ENCODE data around the gene ELL2. TPM values are rescaled to one million over a fixed set of nuclear protein-coding genes. Genes with fewer than 3 reads are reported as not detected.

The ELL2 gene
- polyA plus RNA-seq, 1 of the 3 experiments (the other 2 are of a cell fraction) = 18.4 TPM

DNA sequence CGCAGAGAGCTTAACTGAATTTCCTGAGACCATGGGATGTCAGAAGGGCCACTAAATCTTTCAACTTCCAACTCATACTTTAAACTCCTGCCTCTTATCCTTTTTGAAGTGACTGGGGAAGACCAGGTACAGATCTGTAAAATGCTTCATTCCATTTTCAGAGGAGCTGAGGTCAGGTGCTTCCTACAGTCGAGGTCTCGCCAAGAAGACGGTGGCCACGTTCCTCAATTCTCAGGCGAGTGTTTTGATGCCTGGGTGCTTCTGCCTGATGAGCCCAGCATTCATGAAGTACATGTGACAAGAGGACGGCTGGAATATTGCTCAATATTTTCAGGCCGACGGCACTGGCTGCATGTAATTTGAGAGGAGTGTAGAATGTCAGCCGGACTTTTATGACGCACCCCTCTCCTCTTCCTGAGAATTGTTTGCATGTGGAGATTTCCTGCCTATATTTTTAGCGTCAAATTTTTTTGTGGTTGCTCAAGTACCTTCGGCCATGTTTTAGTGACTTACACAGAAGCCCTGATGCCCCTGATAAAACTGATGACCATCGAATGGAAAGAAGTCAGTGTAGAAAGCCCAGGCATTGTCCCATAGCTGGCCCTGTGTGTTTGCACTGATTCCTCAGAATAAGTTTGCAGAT is 100.3 kb downstream of the ELL2 start (continued):
- no peak for TF ChIP-seq IRF3 (IDR thresholded peaks at IDR 0.05; ENCODE audit: low read depth, low read length)
- TF ChIP-seq USF2 (IDR thresholded peaks at IDR 0.05; ENCODE audit: borderline replicate concordance, low read depth, low read length) = no peak
- TF ChIP-seq, protein P1, sequence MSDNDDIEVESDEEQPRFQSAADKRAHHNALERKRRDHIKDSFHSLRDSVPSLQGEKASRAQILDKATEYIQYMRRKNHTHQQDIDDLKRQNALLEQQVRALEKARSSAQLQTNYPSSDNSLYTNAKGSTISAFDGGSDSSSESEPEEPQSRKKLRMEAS (IDR thresholded peaks at IDR 0.05; ENCODE audit: low read depth) = peak; percentile 72
- TF ChIP-seq TCF12 (IDR thresholded peaks at IDR 0.05) = peak; percentile 71

- Histone ChIP-seq H3K27me3 (ENCODE audit: insufficient read depth) (no peaks in the 10 kb centered on the region), H3K36me3 (replicated peaks in 1 of 2; ENCODE audit: control insufficient read depth in 1 of 2, insufficient read depth in 2 of 2, low read length in 1 of 2) (no peaks in the 10 kb centered on the region), H3K4me3 (ENCODE audit: low read depth in 2 of 2, low read length in 1 of 2) (peak overlapping the region in 1 of 2 experiments; percentile 45; a peak in 1 of 4 replicates), H3K9me2 (no peaks in the 10 kb centered on the region), H3K9ac (peak overlapping the region; percentile 69; the same call in 1 of the 2 replicates), H3K27ac (ENCODE audit: low read depth in 2 of 2, low read length in 1 of 2) (peak overlapping the region; percentile 71 to 95; a peak in 3 of 4 replicates), H4K20me1 (ENCODE audit: insufficient read depth) (no peaks in the 10 kb centered on the region), H2AFZ (ENCODE audit: low read depth) (peak overlapping the region; percentile 36; the same call in 1 of the 2 replicates), H3F3A (replicated peaks; ENCODE audit: insufficient read depth) (peaks cover 49% of the 10 kb centered on the region), H3K9me3 (no peaks in the 10 kb centered on the region), H3K79me2 (ENCODE audit: insufficient read depth) (no peaks in the 10 kb centered on the region), H3K4me1 (ENCODE audit: control insufficient read depth in 1 of 2, insufficient read depth in 2 of 2, low read depth in 1 of 2, low read length in 1 of 2) (peaks cover 2 to 35% of the 10 kb centered on the region in 2 experiments; a peak in 3 of 4 replicates), H3K4me2 (peak overlapping the region; percentile 75)
- WGBS (ENCODE audit: low lambda C conversion rate) = 97% methylated on average over 4 of the region's 4 CpGs
- DNase-seq = no peak
- POLR2A ChIA-PET = no interaction called here
- CTCF ChIA-PET = interaction anchor here (0.8 to 15.2 kb wide), 23 partner anchors 10 to 739 kb away, joined by 3 to 170 read pairs (median 4); partner anchors contain the start of gene ELL2
- TF ChIP-seq CHD2 (IDR thresholded peaks at IDR 0.05; ENCODE audit: low read length, partially characterized antibody) (no peak), ZBTB33 (IDR thresholded peaks at IDR 0.05; ENCODE audit: borderline replicate concordance, low read depth) (no peak), SIN3A (IDR thresholded peaks at IDR 0.05; ENCODE audit: borderline replicate concordance, low read depth, low read length) (no peak)
Observed at GRCh38 chr5:95859661-95860060, 102.0 kb downstream of the ELL2 start.

All from SK-N-SH (cell line).